K562 treated with DMSO at 1 percent for 48 hours (cell line): Measurements from ENCODE around the gene STAT5B. TPM values are rescaled to one million over a fixed set of nuclear protein-coding genes. Genes with fewer than 3 reads are reported as not detected.

Source experiments
- total RNA-seq: library from RNA; unstranded; fragments of 300-600 nt; gene quantifications from 2 replicates; pipeline ENCODE4 v1.2.3, GENCODE V29; 2022; ENCODE audit warnings: low replicate concordance; ENCODE audit errors: extremely low read depth

The STAT5B gene
- total RNA-seq, result 69.5 TPM in 1 of 2 replicates, not detected in the other

GRCh38 chr17:42276359-42276608 is at the start of gene STAT5B:
STAT5B (minus strand) TSS chr17:42276391; CDS start chr17:42232127, 44,264 bp downstream.

GRCh38 chr17:42287977-42288802 is 12.0 kb upstream of the STAT5B start, which contains the start of gene STAT5A:
STAT5A (plus strand) TSS chr17:42288498; CDS start chr17:42289412, 914 bp downstream.

GRCh38 chr17:42193969-42194899 is 82.0 kb downstream of the STAT5B start, which contains the start of gene GHDC:
GHDC (minus strand) TSS chr17:42194494; CDS start chr17:42193581, 913 bp downstream.

GRCh38 chr17:42184713-42185620 is 91.2 kb downstream of the STAT5B start, which contains the start of gene HCRT:
HCRT (minus strand) TSS chr17:42185452; CDS start chr17:42185365, 87 bp downstream.

GRCh38 chr17:42180922-42181850 is 95.0 kb downstream of the STAT5B start, which contains the start of gene KCNH4:
KCNH4 (minus strand) TSS chr17:42181142; CDS start chr17:42180945, 197 bp downstream.

Other genes starting within 250 kb of the STAT5B start
- gene C17orf113, start 225.8 kb downstream of the STAT5B start, total RNA-seq, result not detected in 2 replicates
- gene ZNF385C, start 177.9 kb downstream of the STAT5B start, total RNA-seq, result not detected in 2 replicates
- gene DHX58, start 163.7 kb downstream of the STAT5B start, total RNA-seq, result not detected in 2 replicates
- not detected in 2 replicates for gene KAT2A, start 155.0 kb downstream of the STAT5B start, total RNA-seq
- not detected in 2 replicates for gene HSPB9, start 153.6 kb downstream of the STAT5B start, total RNA-seq
- gene RAB5C, start 121.4 kb downstream of the STAT5B start, total RNA-seq, result not detected in 2 replicates
- not detected in 2 replicates for gene KCNH4, start 95.2 kb downstream of the STAT5B start, total RNA-seq
- not detected in 2 replicates for gene HCRT, start 90.9 kb downstream of the STAT5B start, total RNA-seq
- not detected in 2 replicates for gene GHDC, start 81.9 kb downstream of the STAT5B start, total RNA-seq
- 406 TPM in 1 of 2 replicates, not detected in the other for gene STAT5A, start 12.1 kb upstream of the STAT5B start, total RNA-seq
- not detected in 2 replicates for gene STAT3, start 112.1 kb upstream of the STAT5B start, total RNA-seq
- not detected in 2 replicates for gene CAVIN1, start 146.9 kb upstream of the STAT5B start, total RNA-seq
- not detected in 2 replicates for gene ATP6V0A1, start 182.5 kb upstream of the STAT5B start, total RNA-seq